GM19035 (cell line): Measurements from ENCODE around the gene CSNK1G3.
"Not testable (repeated sequence)": the region's sequence is repeated elsewhere in the genome, so short reads cannot be mapped to it uniquely, and the experiment has no call there.

Experiments used
- ATAC-seq: cut with Tn5 transposase; IDR thresholded peaks from one replicate; pipeline ENCODE4 v1.9.1; 2021; ENCODE audit not compliant: unreplicated experiment

The CSNK1G3 gene

GRCh38 chr5:123511648-123512605, at the start of gene CSNK1G3:
Gene CSNK1G3, plus strand, starts transcription at chr5:123512177. Its CDS starts 33,487 bp downstream, at chr5:123545664.
- peak; percentile 93 for ATAC-seq

GRCh38 chr5:123466839-123467238, 45.1 kb upstream of the CSNK1G3 start:
- not testable (repeated sequence) for ATAC-seq

GRCh38 chr5:123471385-123471784, 40.6 kb upstream of the CSNK1G3 start:
- no peak for ATAC-seq

GRCh38 chr5:123472150-123472924, 39.6 kb upstream of the CSNK1G3 start:
- no peak for ATAC-seq

- no peak for ATAC-seq
Observed at GRCh38 chr5:123474228-123474627, 37.7 kb upstream of the CSNK1G3 start.

GRCh38 chr5:123476731-123477130, 35.2 kb upstream of the CSNK1G3 start:
- ATAC-seq, result no peak

- no peak for ATAC-seq
Observed at GRCh38 chr5:123478546-123478945, 33.4 kb upstream of the CSNK1G3 start.

- no peak for ATAC-seq
Observed at GRCh38 chr5:123482258-123482657, 29.7 kb upstream of the CSNK1G3 start.

- no peak for ATAC-seq
Observed at GRCh38 chr5:123483446-123484077, 28.4 kb upstream of the CSNK1G3 start.

- ATAC-seq, result no peak
Observed at GRCh38 chr5:123485275-123485674, 26.7 kb upstream of the CSNK1G3 start.

GRCh38 chr5:123486951-123487655, 24.9 kb upstream of the CSNK1G3 start:
- no peak for ATAC-seq

GRCh38 chr5:123490974-123491373, 21.0 kb upstream of the CSNK1G3 start:
- ATAC-seq, result no peak

- ATAC-seq, result not testable (repeated sequence)
Observed at GRCh38 chr5:123495211-123495610, 16.8 kb upstream of the CSNK1G3 start.

GRCh38 chr5:123496892-123497291, 15.1 kb upstream of the CSNK1G3 start:
- no peak for ATAC-seq

- no peak for ATAC-seq
Observed at GRCh38 chr5:123500471-123500870, 11.5 kb upstream of the CSNK1G3 start.

GRCh38 chr5:123502120-123502519, 9.9 kb upstream of the CSNK1G3 start:
- ATAC-seq, result no peak

- ATAC-seq, result no peak
Observed at GRCh38 chr5:123503299-123503698, 8.7 kb upstream of the CSNK1G3 start.

GRCh38 chr5:123505633-123506032, 6.3 kb upstream of the CSNK1G3 start:
- no peak for ATAC-seq

- no peak for ATAC-seq
Observed at GRCh38 chr5:123508441-123508840, 3.5 kb upstream of the CSNK1G3 start.

GRCh38 chr5:123511290-123511647, 708 bp upstream of the CSNK1G3 start:
- ATAC-seq, result no peak
